Tongue (tissue), 2 donors: ENCODE results near the gene WDR41. TPM values are rescaled to one million over a fixed set of nuclear protein-coding genes. Genes with fewer than 3 reads are reported as not detected.
A peak's percentile ranks its signal among the peaks of the same experiment; 100 is the strongest.

Experiments used
- DNase-seq: peaks from one replicate; pipeline ENCODE4 v3.0.0-alpha.2; 2015
- total RNA-seq: library from RNA; depleted of rRNA; stranded (reverse); fragments of >200 nt; gene quantifications from one replicate; pipeline ENCODE4 v1.2.3, GENCODE V29; 2014

WDR41 gene
- total RNA-seq, 1 donor from 2014 or later: 76.3 TPM

DNA sequence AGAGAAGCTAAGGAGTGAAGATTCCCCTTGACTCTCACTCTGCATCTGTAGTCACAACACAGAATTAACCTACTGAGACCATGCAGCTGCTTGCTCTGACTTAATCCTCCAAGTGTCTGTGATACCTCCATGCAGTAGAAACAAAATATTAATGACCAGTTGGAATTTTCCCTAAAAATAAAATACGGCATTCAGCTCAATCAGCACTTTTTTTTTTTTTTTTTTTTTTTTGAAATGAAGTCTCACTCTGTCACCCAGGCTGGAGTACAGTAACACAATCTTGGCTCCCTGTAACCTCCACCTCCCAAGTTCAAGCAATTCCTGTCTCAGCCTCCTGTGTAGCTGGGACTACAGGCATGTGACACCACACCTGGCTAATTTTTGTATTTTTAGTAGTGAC is 48.4 kb downstream of the WDR41 start:
- no peak for DNase-seq

- no peak for DNase-seq
Measured at GRCh38 chr5:77438071-77438470, 54.0 kb downstream of the WDR41 start.

GRCh38 chr5:77437194-77437593 is 54.9 kb downstream of the WDR41 start:
- DNase-seq: peak; percentile 43

GRCh38 chr5:77431719-77432118 is 60.4 kb downstream of the WDR41 start:
- DNase-seq: no peak

DNA sequence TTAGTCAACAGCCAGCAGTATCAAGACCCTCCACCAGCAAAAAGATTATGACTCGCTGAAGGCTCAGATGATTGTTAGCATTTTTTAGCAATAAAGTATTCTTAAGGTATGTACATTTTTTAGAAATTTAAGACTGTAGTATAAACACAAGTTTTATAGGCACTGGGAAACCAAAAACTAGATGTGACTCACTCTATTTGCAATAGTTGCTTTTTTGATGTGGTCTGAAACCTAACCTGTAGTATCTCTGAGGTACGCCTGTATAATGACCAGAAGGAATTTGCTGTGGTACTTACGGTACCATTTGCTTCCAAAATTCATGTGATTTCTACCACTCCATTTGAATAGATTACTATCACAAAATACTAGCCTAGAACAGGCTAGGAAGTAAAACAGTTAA is 60.8 kb downstream of the WDR41 start:
- DNase-seq: no peak

- no peak for DNase-seq
Measured at GRCh38 chr5:77430726-77431125, 61.4 kb downstream of the WDR41 start.

GRCh38 chr5:77428526-77428925 is 63.6 kb downstream of the WDR41 start:
- no peak for DNase-seq

DNA sequence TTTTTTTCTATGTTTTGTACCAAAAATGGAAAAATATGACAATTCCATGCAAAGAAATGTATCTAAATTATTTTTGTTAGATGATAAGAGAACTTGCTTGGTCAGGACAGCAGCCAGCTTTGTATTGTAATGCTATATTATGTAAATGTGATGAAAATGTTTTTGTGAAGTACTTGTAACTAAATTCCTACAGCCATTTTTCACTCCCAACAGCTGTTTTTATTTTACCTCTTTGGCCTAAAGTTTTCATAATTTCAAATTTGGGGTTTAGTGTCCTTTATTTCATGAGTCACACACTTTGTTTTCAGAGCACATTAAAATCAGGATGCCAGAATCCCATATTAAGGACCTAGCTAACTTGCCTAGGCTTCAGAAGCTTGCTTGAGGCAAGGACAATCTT is 64.1 kb downstream of the WDR41 start:
- DNase-seq: no peak

DNA sequence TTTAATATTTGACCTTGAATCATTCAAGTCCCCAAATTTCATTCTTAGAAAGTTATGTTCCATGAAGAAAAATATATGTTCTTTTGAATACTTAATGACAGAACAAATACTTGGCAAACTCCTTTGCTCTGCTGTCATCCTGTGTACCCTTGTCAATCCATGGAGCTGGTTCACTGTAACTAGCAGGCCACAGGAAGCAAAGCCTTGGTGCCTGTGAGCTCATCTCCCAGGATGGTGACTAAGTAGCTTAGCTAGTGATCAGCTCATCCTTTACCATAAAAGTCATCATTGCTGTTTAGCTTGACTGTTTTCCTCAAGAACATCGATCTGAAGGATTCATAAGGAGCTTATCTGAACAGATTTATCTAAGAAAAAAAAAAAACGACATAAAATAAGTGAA is 65.4 kb downstream of the WDR41 start:
- no peak for DNase-seq

DNA sequence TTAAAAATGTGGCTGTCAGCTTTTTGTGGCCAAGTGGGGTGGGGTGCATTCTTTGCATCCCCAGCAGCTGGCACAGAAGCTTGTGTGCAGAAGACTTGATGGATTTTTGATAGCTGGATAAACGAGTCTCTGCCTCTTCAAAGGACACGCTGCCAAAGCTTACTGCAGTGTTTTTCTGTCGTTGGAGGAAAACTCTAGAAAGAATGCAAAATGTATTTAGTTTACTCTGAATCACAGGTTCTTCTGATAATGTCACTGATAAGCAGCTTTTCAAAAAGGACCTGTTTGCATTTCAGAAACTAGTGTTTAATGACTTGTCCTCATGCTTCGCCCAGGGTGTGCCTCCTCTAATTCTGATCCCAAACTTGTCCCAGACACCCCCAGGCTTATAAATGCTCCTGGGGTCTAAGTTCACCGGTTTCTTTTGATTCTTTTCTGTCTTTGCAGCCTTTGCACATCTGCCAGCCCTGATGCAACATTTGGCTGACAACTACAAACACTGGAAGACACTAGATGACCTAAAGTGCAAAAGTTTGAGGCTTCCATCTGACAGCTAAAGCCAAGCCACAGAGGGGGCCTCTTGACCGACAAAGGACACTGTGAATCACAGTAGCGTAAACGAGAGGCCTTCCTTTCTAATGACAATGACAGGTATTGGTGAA is 66.0 kb downstream of the WDR41 start:
- DNase-seq: no peak

GRCh38 chr5:77425420-77425819 is 66.7 kb downstream of the WDR41 start:
- DNase-seq: no peak

GRCh38 chr5:77424921-77425320 is 67.2 kb downstream of the WDR41 start:
- no peak for DNase-seq

GRCh38 chr5:77423022-77423750 is 68.9 kb downstream of the WDR41 start:
- DNase-seq: no peak

DNA sequence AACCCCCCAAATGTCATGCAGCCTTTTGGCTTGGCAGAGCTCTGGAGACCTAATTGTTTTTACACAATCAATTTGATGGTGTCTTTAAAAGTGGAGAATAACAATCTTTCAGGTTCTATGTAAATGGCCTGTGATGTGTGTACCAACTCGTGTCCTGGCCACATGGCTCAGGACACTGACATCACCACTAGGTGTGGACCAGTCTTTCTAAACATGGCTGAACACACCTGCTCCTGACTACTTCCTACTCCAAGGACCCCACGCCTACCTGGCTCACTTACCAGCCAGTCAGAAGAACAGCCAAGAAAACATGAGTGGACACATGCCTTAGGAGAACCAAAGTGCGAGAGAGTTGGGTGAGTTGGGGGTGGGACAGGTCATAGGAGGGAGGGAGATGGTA is 71.2 kb downstream of the WDR41 start:
- no peak for DNase-seq

DNA sequence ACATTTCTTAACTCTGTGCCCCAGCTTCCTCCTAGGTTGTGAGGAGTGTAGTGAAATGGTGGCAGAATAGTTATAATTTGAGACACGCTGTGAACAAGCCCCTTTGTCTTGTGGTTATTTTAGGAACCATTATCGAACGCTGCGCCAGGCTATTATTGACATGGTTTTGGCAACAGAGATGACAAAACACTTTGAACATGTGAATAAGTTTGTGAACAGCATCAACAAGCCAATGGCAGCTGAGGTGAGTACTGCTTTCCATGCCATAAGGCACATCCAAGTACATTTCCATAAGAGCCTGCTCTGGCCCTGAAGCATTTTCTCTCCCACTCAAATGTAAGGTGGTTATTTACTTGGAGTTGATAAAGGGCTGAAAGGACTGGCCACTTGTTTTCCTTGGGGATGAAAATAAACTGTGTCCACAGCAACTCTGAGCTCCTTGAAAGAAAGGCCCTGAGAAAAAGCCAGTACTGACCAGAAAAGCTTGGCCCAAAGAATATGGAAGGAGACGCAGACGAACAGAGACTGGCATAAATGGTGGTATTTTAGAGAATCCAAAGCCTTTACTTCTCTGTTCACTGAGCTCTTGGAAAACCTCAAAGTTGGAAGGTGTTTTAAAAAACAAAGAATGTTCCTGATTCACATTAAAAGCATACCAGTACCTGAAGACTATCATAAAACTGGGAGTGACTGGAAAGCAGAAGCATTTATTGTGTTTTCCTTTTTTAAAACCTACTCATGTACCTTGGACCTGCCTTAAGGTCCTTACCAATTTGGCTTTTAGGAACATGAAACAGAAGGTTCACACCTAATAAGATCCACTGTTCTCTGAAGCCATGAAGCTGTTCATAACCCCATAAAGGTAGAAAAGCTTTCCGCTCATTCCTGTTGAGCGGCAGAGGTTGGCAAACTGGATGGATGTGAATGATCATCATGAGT is 72.2 kb downstream of the WDR41 start:
- DNase-seq: no peak

DNA sequence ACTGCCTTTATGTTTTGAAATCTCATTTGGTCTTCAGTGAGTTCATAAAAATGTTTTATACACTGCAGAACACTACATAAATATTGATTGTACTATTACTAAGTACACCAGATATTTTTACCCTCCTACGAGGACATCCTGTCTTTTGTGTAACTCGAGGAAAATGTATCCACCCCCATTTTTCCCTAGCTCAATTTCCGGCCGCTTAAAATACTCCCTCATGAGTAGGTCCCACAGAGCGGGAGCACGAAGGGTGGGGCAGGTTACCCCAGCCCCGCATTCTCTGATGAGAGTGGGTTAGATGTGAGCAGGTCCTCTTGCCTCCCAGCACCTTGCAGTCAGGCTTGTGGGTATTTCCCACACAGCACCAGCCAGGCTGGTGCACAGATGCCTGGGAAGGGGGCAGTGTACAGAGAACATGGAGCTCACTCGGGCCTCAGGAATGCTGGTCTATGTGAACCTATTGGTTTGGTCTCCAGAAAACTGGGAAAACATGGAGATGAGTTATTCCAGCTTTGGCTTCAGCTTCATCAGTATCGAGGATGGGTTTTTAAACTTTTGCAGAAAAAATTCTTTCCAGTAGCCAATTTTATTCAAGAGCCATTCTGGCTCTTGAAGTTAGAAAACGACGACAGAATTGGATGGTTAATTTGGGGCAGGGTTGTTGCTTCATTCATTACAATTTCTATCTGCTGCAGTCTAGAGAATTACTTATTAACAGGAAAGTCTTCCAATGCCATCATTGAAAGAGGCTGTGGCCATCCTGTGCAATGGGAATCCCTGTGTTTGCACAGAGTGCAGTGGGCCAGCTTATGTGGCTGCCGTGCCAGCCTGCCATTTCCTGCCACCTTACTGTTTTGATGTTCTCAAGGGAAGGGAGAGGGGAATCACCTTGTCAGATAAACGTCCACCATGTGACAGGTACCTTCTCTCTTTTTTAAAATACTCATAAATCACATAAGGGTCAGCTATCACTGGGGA is 73.2 kb downstream of the WDR41 start:
- no peak for DNase-seq

DNA sequence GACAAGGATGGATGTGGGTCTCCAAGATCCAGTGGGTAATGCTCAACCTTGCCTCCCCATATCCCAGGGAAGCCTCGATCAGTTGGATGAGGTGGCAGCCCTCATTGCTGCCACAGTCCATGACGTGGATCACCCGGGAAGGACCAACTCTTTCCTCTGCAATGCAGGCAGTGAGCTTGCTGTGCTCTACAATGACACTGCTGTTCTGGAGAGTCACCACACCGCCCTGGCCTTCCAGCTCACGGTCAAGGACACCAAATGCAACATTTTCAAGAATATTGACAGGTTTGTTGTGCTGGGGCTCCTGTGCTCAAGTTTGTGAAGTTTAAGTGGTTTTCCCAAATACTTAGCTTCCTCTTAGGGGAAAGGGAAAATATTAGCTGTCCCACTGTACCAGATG is 74.0 kb downstream of the WDR41 start:
- DNase-seq: no peak

DNA sequence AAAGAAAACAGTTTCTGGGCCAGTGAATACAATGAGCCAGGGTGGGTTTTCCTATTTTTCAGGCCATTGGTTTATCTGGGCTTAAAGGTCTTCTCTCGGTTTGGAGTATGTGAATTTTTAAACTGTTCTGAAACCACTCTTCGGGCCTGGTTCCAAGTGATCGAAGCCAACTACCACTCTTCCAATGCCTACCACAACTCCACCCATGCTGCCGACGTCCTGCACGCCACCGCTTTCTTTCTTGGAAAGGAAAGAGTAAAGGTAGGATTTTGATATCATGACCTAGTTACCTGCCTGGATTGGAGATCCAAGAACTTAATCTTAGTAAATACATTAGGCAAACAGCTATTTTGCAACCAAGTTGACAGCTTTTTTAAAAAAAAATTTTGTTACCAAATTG is 79.1 kb downstream of the WDR41 start:
- DNase-seq: no peak

GRCh38 chr5:77409870-77410621 is 82.1 kb downstream of the WDR41 start:
- DNase-seq: no peak

GRCh38 chr5:77407152-77407551 is 85.0 kb downstream of the WDR41 start:
- no peak for DNase-seq

DNA sequence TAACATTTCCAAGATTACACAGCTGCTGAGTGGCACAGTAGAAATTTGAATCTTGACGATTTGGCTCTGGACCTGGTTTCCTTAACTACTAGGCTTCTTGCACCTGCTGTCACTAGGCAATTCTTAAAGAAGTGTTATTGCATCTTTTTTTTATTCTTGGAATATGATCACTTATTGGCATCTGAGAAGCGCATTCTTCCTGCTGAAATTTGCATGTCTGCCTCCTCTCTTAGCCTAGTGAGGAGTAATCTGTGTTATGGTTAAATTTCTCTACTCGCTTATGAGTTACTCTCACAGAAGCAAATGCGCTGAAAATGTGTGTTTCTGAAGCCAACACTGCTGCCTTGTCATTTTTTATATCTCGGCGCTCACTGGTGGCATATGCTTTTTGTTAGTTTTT is 89.3 kb downstream of the WDR41 start:
- peak; percentile 21 for DNase-seq
